ENCODE results near the gene FTHL17.

The FTHL17 gene

DNA sequence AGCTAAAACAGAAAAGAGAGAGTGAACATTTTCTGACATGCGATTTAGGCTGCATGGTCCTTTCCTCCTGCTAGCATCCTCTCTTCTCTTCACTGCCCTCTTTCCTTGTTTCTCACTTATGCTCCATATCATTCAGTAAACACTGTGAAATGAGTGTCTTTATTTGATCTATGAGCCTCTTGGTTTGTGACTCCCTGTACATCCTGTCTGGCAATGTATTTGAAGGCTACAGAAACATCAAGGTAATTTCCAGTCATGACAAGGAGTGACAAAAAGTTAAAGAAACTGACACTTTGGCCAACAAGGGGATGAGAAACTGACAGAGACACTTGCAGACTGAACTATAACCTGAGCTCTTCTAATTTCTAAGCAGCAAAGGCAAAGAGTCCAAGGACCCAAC lies 8.7 kb downstream of the FTHL17 start:
- H3K4me1 ChIP-seq (ENCODE audit: insufficient read depth, low read length), result no peaks in the 10 kb centered on the region
- H3K9ac ChIP-seq (ENCODE audit: low read depth, low read length), result no peak overlapping the region
- no peak overlapping the region for H3K27ac ChIP-seq (ENCODE audit: low read length)
- no peak overlapping the region for H3K4me3 ChIP-seq (ENCODE audit: low read depth in 1 of 2, low read length in 2 of 2)
- H3K9me3 ChIP-seq (ENCODE audit: insufficient read depth, low read length, severe bottlenecking), result peaks cover 7% of the 10 kb centered on the region
- no peak overlapping the region for H2AFZ ChIP-seq (ENCODE audit: low read depth, low read length)
- ATAC-seq (ENCODE audit: insufficient read depth, low read depth) (no peak), DNase-seq (no peak)
- no peak for TF ChIP-seq EZH2 (IDR thresholded peaks at IDR 0.05; ENCODE audit: borderline replicate concordance, low read depth, low read length, severe bottlenecking)
- TF ChIP-seq, protein P1, sequence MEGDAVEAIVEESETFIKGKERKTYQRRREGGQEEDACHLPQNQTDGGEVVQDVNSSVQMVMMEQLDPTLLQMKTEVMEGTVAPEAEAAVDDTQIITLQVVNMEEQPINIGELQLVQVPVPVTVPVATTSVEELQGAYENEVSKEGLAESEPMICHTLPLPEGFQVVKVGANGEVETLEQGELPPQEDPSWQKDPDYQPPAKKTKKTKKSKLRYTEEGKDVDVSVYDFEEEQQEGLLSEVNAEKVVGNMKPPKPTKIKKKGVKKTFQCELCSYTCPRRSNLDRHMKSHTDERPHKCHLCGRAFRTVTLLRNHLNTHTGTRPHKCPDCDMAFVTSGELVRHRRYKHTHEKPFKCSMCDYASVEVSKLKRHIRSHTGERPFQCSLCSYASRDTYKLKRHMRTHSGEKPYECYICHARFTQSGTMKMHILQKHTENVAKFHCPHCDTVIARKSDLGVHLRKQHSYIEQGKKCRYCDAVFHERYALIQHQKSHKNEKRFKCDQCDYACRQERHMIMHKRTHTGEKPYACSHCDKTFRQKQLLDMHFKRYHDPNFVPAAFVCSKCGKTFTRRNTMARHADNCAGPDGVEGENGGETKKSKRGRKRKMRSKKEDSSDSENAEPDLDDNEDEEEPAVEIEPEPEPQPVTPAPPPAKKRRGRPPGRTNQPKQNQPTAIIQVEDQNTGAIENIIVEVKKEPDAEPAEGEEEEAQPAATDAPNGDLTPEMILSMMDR (IDR thresholded peaks at IDR 0.05; ENCODE audit: borderline replicate concordance, extremely low read depth, low read length, poor library complexity, severe bottlenecking), result no peak
- H3K36me3 ChIP-seq (ENCODE audit: insufficient read depth, low read length), result no peaks in the 10 kb centered on the region
- no peaks in the 10 kb centered on the region for H3K79me2 ChIP-seq (ENCODE audit: insufficient read depth, low read length)
- H4K20me1 ChIP-seq (ENCODE audit: insufficient read depth, low read length), result no peaks in the 10 kb centered on the region
- H3K27me3 ChIP-seq (ENCODE audit: insufficient read depth, low read length, poor library complexity), result no peaks in the 10 kb centered on the region
- no peak overlapping the region for H3K4me2 ChIP-seq (ENCODE audit: insufficient read depth, low read length)

DNA sequence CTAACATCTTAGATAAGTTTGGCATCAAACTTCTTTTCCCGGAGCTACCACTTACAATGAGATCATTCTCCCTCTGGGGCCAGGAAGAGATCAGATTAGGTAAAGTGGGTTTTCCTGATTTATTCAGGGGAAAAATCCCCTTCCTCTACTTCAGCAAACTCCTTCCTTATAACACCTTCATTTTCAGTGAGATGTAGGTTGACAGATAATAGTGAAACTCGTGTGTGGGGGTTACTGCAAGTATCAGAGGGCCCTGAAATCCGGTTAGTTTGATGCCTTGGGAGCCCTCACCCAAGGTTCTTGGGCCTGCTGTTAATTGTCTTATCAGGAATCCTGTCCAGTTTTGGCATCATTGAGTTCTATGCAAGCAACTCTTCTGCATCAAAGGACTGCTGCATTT lies 10.8 kb downstream of the FTHL17 start:
- H3K9me3 ChIP-seq (ENCODE audit: insufficient read depth, low read length, severe bottlenecking), result no peaks in the 10 kb centered on the region
- no peaks in the 10 kb centered on the region for H3K79me2 ChIP-seq (ENCODE audit: insufficient read depth, low read length)
- H3K27me3 ChIP-seq (ENCODE audit: insufficient read depth, low read length, poor library complexity), result no peaks in the 10 kb centered on the region
- TF ChIP-seq, protein P1 (IDR thresholded peaks at IDR 0.05; ENCODE audit: borderline replicate concordance, extremely low read depth, low read length, poor library complexity, severe bottlenecking), result no peak
- no peak for TF ChIP-seq EZH2 (IDR thresholded peaks at IDR 0.05; ENCODE audit: borderline replicate concordance, low read depth, low read length, severe bottlenecking)
- no peak overlapping the region for H3K4me3 ChIP-seq (ENCODE audit: low read depth in 1 of 2, low read length in 2 of 2)
- no peak overlapping the region for H3K9ac ChIP-seq (ENCODE audit: low read depth, low read length)
- H2AFZ ChIP-seq (ENCODE audit: low read depth, low read length), result no peak overlapping the region
- no peak overlapping the region for H3K27ac ChIP-seq (ENCODE audit: low read length)
- H3K4me2 ChIP-seq (ENCODE audit: insufficient read depth, low read length), result no peak overlapping the region
- H4K20me1 ChIP-seq (ENCODE audit: insufficient read depth, low read length), result no peaks in the 10 kb centered on the region
- no peaks in the 10 kb centered on the region for H3K4me1 ChIP-seq (ENCODE audit: insufficient read depth, low read length)
- no peak for DNase-seq
- H3K36me3 ChIP-seq (ENCODE audit: insufficient read depth, low read length), result no peaks in the 10 kb centered on the region
- no peak for ATAC-seq (ENCODE audit: insufficient read depth, low read depth)

DNA sequence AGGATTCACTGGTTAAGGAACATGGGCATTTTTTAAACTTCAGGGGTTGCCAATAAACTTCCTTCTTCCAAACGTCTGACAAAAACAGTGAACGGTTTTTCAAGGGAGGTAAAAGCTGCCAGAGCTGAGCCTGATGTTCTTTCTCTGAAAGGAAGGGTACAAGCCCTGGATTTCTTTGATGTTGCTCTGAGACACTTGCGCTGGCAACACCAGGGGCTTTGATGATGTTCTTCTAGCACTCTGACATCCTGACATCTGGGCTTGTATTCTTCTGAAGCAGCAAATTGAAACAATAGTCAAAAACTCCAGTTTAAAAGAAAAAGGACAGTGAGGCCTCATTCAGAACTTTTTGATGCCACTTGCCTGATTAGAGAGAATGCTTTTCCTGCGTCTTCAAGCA lies 11.8 kb downstream of the FTHL17 start:
- ATAC-seq (ENCODE audit: insufficient read depth, low read depth) (peak; percentile 50; the same call in 1 of the 3 replicates), DNase-seq (peak; percentile 5)
- Histone ChIP-seq H3K79me2 (ENCODE audit: insufficient read depth, low read length) (no peaks in the 10 kb centered on the region), H3K4me3 (ENCODE audit: low read depth in 1 of 2, low read length in 2 of 2) (no peak overlapping the region), H3K9me3 (ENCODE audit: insufficient read depth, low read length, severe bottlenecking) (no peaks in the 10 kb centered on the region), H4K20me1 (ENCODE audit: insufficient read depth, low read length) (no peaks in the 10 kb centered on the region), H2AFZ (ENCODE audit: low read depth, low read length) (no peak overlapping the region), H3K9ac (ENCODE audit: low read depth, low read length) (no peak overlapping the region), H3K27ac (ENCODE audit: low read length) (no peak overlapping the region), H3K4me1 (ENCODE audit: insufficient read depth, low read length) (no peaks in the 10 kb centered on the region), H3K36me3 (ENCODE audit: insufficient read depth, low read length) (no peaks in the 10 kb centered on the region), H3K27me3 (ENCODE audit: insufficient read depth, low read length, poor library complexity) (no peaks in the 10 kb centered on the region), H3K4me2 (ENCODE audit: insufficient read depth, low read length) (no peak overlapping the region)
- TF ChIP-seq, protein P1 (IDR thresholded peaks at IDR 0.05; ENCODE audit: borderline replicate concordance, extremely low read depth, low read length, poor library complexity, severe bottlenecking), result no peak
- TF ChIP-seq EZH2 (IDR thresholded peaks at IDR 0.05; ENCODE audit: borderline replicate concordance, low read depth, low read length, severe bottlenecking), result no peak

DNA sequence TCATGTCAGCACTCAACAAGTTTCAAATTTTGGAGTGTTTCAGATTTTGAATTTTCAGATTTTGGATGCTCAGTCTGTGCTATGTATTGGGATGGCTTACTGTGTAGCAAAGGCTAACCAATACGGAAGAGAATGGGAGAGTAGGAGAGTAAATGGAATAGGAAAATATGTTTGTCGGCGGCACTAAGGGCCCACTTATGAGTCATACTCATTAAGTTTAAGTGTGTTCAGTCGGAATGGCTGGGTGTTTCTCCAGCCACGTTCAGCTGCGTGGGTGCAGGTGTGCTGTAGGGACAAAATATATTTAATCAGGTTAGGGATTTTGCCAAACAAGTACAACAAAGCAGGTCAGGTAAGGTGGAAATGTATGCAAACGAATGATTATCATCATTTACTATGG lies 13.6 kb downstream of the FTHL17 start:
- no peaks in the 10 kb centered on the region for H3K4me1 ChIP-seq (ENCODE audit: insufficient read depth, low read length)
- H2AFZ ChIP-seq (ENCODE audit: low read depth, low read length), result no peak overlapping the region
- no peak overlapping the region for H3K9ac ChIP-seq (ENCODE audit: low read depth, low read length)
- H3K27ac ChIP-seq (ENCODE audit: low read length), result no peak overlapping the region
- H3K4me2 ChIP-seq (ENCODE audit: insufficient read depth, low read length), result no peak overlapping the region
- no peak for TF ChIP-seq EZH2 (IDR thresholded peaks at IDR 0.05; ENCODE audit: borderline replicate concordance, low read depth, low read length, severe bottlenecking)
- TF ChIP-seq, protein P1 (IDR thresholded peaks at IDR 0.05; ENCODE audit: borderline replicate concordance, extremely low read depth, low read length, poor library complexity, severe bottlenecking), result no peak
- no peaks in the 10 kb centered on the region for H3K27me3 ChIP-seq (ENCODE audit: insufficient read depth, low read length, poor library complexity)
- no peaks in the 10 kb centered on the region for H3K79me2 ChIP-seq (ENCODE audit: insufficient read depth, low read length)
- no peaks in the 10 kb centered on the region for H3K9me3 ChIP-seq (ENCODE audit: insufficient read depth, low read length, severe bottlenecking)
- ATAC-seq (ENCODE audit: insufficient read depth, low read depth) (no peak), DNase-seq (no peak)
- no peak overlapping the region for H3K4me3 ChIP-seq (ENCODE audit: low read depth in 1 of 2, low read length in 2 of 2)
- no peaks in the 10 kb centered on the region for H3K36me3 ChIP-seq (ENCODE audit: insufficient read depth, low read length)
- H4K20me1 ChIP-seq (ENCODE audit: insufficient read depth, low read length), result no peaks in the 10 kb centered on the region

Data from DND-41 (cell line).